Left ventricle myocardium superior (tissue), 1 donor: Measurements from ENCODE around the gene MYO5A. TPM values are rescaled to one million over a fixed set of nuclear protein-coding genes. Genes with fewer than 3 reads are reported as not detected.
A peak's percentile ranks its signal among the peaks of the same experiment; 100 is the strongest.

Experiments
- ATAC-seq: fragments of 200-7000 bp; cut with Tn5 transposase; one replicate; pipeline ENCODE4 v1.9.1; 2020; ENCODE audit warnings: mild to moderate bottlenecking, moderate library complexity
- DNase-seq: peaks from one replicate; pipeline ENCODE4 v3.0.0-alpha.2; 2020
- intact Hi-C: fragments of 100-400 bp; cut with micrococcal nuclease; formaldehyde crosslinking; loops from one replicate; pipeline ENCODE4 v1.11.0; 2022
- microRNA-seq: library from miRNA; unstranded; fragments of <30 nt; microRNA quantifications from one replicate; pipeline ENCODE4 v1.2.0, GENCODE V29; 2020; ENCODE audit warnings: borderline number of aligned reads
- total RNA-seq: library from RNA; stranded (reverse); fragmentation: NEBNext Ultra II Directional; extraction: Animal tissue kit (Norgen Biotek cat#: 25700); gene quantifications from one replicate; pipeline ENCODE4 v1.2.1, GENCODE V29; 2021
- donor health status: DM: no; HTN: yes; CAD: no; lungs with severe emphysema.

MYO5A gene
- total RNA-seq, 1 donor from 2014 or later = 6.7 TPM

- intact Hi-C loops = no loop called here
- DNase-seq (no peak), ATAC-seq (no peak)
Measured at GRCh38 chr15:52258461-52258860, 270.2 kb downstream of the MYO5A start.

GRCh38 chr15:52257734-52258062, 271.0 kb downstream of the MYO5A start:
- DNase-seq (no peak), ATAC-seq (peak; percentile 56)
- intact Hi-C loops = loop anchor here (2.0 kb wide), 1 partner anchor 479 kb away; no protein-coding TSS in a partner anchor

Small RNAs within 50 kb of the gene (microRNA-seq; reads per million reads assigned to microRNA genes)
- not detected for gene MIR1266

Other genes with a start within 250 kb of the MYO5A start
- gene MYO5C, start 233.1 kb downstream of the MYO5A start, total RNA-seq = 2.1 TPM
- gene ARPP19, start 40.1 kb upstream of the MYO5A start, total RNA-seq = 165 TPM
- gene ATOSA, start 150.5 kb upstream of the MYO5A start, total RNA-seq = 27.5 TPM